Stomach (tissue), 4 donors: Measurements from ENCODE around the gene RNU7-1.

ENCODE experiments used
- EP300 ChIP-seq: sonication (generic); formaldehyde crosslinking; IDR thresholded peaks from one replicate; pipeline ENCODE4 v1.6.1; 2017; ENCODE audit warnings: antibody characterized with exemption
- POLR2A ChIP-seq, 4 donors: fragments of 450-650 bp; IDR thresholded peaks; one replicate each; pipeline ENCODE4 v1.6.1; 2016; ENCODE audit warnings: antibody characterized with exemption in 4 of 4, control low read depth in 2 of 4, mild to moderate bottlenecking in 1 of 4, moderate library complexity in 1 of 4
- POLR2AphosphoS5 ChIP-seq, 3 donors: sonication (generic); formaldehyde crosslinking; IDR thresholded peaks; one replicate each; pipeline ENCODE4 v1.6.1; 2016; ENCODE audit warnings: antibody characterized with exemption in 3 of 3
- TF ChIP-seq, protein P1 (sequence below), 7 experiments: fragments of 450-650 bp in 4 of 7; fragments of 200-600 bp in 3 of 7; sonication (generic) in 3 of 7; IDR thresholded peaks; one replicate each; pipeline ENCODE4 v1.5.1; 2016 to 2019; ENCODE audit warnings: antibody characterized with exemption in 7 of 7, control low read depth in 2 of 7, mild to moderate bottlenecking in 1 of 7

GRCh38 chr12:6912164-6912935 is 31.3 kb upstream of the RNU7-1 start:
- TF ChIP-seq POLR2A (IDR thresholded peaks at IDR 0.05) (no peak), EP300 (no peak), POLR2AphosphoS5 (IDR thresholded peaks at IDR 0.05) (no peak)
- TF ChIP-seq, protein P1, sequence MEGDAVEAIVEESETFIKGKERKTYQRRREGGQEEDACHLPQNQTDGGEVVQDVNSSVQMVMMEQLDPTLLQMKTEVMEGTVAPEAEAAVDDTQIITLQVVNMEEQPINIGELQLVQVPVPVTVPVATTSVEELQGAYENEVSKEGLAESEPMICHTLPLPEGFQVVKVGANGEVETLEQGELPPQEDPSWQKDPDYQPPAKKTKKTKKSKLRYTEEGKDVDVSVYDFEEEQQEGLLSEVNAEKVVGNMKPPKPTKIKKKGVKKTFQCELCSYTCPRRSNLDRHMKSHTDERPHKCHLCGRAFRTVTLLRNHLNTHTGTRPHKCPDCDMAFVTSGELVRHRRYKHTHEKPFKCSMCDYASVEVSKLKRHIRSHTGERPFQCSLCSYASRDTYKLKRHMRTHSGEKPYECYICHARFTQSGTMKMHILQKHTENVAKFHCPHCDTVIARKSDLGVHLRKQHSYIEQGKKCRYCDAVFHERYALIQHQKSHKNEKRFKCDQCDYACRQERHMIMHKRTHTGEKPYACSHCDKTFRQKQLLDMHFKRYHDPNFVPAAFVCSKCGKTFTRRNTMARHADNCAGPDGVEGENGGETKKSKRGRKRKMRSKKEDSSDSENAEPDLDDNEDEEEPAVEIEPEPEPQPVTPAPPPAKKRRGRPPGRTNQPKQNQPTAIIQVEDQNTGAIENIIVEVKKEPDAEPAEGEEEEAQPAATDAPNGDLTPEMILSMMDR (IDR thresholded peaks at IDR 0.05), result no peak
